NCI-H2029 (cell line): Measurements from ENCODE around the gene CDCP1.
"Not testable (repeated sequence)": the region's sequence is repeated elsewhere in the genome, so short reads cannot be mapped to it uniquely, and the experiment has no call there.

Experiments used
- DNase-seq: peaks from one replicate; lab custom pipeline; 2025; lab: John Stamatoyannopoulos, UW

Gene CDCP1

GRCh38 chr3:45055411-45056143 lies 90.6 kb downstream of the CDCP1 start:
- DNase-seq = no peak

GRCh38 chr3:45055032-45055410 lies 91.2 kb downstream of the CDCP1 start:
- no peak for DNase-seq

DNA sequence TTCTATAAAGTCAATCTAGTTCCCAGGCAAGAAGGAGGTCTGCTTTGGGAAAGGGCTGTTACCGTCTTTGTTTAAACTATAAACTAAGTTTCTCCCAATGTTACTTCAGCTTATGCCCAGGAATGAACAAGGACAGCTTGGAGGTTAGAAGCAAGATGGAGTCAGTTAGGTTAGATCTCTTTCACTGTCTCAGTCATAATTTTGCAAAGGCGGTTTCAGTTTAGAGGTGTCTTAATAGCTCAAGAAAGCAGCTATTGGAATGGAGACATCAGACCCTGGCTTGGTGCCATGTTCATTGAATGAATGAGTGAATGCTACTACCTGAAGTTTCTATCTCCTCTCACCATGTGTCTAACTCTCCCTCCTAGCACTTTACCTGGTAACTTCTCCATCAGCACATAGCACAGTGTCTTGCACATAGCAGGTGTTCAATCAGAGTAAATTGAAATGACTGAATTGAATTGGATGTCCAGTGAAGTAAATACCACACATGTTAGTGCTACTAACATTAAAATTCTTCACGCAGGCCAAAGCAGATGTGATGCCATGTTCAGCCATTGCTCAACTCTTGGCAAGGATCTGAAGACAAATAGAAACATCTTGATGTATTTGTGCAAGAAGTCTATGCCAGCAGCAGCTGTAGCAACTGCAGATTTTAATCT lies 91.9 kb downstream of the CDCP1 start:
- DNase-seq = no peak

- DNase-seq = not testable (repeated sequence)
Observed at GRCh38 chr3:45053805-45054195, 92.4 kb downstream of the CDCP1 start.

GRCh38 chr3:45051685-45052084 lies 94.5 kb downstream of the CDCP1 start:
- DNase-seq = no peak

- DNase-seq = no peak
Observed at GRCh38 chr3:45049807-45050206, 96.4 kb downstream of the CDCP1 start.

DNA sequence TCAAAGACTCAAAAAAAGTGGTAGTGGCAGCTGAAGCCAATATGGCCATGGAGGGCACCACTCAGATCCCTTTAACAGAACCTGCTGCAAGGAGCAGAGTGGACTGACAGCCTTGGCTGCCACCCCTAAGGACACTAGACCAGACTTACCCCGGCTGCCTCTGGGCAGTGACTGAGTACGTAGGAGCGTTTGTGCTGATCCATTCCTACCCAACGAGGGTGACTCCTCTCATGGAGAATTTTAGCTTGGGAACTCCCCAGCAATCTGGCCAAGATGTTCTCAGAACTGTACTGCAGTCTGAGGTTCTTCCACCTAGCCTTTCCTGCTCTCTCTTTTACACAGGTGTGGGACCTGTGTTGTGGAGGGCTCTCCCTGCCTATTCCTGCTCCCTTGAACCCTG lies 97.9 kb downstream of the CDCP1 start:
- DNase-seq = no peak

DNA sequence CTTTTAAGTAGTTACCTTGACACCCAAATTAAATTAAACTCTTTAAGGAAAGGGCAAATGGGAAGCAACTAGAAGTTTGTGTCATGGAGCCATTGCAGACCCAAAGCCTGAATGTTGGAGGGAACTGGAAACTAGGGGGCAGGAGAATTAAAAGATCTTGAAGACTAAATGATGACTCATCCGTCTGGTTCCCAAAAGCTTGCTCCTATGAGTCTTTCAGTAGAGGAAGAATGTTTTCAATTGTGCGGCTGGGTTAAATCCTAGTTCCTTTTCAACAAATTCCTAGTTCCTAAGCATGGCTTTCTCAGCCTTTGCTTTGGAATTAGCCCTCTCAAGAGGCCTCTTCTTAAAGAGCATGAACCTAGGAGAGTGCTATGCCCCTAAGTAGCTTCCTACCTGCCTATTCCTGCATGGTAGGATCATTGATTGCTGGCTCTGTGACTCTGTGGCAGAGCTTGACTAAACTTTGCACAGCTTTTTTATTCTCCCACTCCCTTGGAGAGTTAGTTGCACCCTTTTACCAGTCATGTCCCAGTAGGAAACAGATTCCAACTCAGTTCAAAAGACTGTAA lies 102.4 kb downstream of the CDCP1 start:
- DNase-seq = no peak

GRCh38 chr3:45042162-45042561 lies 104.0 kb downstream of the CDCP1 start:
- no peak for DNase-seq

DNA sequence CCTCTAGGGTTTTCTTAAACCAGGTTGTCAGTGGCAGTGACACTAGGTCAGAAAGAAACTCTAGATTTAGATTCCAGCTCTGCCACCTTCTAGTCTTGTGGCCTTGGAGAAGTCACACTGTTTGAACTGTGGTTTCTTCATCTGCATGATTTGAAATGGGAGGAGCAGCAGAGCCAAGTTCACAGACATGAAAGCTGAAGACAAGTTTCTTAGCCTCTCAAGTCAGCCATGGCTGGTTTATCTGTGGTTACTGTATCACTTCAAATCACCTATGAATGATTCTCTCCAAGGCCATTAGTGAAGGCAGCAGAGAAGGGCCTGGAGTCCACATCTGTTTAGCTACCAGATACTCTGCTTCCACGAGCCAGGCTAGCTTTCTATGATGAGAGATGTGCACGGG lies 104.5 kb downstream of the CDCP1 start:
- DNase-seq = no peak

DNA sequence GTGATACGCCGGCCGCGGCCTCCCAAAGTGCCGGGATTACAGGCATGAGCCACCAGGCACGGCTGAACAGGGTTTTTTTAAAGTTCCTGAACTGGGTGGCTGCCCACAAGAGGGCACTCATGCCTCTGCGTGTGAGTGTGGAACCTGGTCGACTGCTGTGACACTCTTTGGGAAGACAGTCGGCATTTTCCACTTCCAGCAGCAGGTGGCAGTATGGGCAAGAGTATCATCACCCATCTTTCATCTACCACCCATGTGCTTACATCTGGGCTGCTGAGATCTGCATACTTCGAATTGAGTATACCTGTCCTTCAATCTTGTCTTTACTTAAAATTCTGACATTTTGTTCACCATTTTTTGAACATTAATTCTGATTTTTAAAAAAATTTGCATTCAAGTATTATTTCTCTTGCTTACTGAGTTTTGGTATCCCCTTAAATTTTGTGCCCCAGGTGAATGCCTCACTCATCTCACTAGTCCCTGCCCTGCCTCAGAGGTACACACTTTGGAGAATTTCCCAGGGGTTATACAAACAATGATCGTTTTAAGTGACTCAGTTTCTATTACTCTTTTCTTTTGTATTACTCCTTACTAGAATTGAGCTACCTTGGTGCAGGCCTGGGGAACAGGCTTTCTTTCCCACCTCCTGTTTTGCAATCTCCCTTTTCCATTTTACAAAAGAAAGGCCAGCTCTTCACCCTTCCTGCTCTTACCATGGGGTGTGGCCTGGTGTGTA lies 108.3 kb downstream of the CDCP1 start:
- DNase-seq = peak; percentile 91

DNA sequence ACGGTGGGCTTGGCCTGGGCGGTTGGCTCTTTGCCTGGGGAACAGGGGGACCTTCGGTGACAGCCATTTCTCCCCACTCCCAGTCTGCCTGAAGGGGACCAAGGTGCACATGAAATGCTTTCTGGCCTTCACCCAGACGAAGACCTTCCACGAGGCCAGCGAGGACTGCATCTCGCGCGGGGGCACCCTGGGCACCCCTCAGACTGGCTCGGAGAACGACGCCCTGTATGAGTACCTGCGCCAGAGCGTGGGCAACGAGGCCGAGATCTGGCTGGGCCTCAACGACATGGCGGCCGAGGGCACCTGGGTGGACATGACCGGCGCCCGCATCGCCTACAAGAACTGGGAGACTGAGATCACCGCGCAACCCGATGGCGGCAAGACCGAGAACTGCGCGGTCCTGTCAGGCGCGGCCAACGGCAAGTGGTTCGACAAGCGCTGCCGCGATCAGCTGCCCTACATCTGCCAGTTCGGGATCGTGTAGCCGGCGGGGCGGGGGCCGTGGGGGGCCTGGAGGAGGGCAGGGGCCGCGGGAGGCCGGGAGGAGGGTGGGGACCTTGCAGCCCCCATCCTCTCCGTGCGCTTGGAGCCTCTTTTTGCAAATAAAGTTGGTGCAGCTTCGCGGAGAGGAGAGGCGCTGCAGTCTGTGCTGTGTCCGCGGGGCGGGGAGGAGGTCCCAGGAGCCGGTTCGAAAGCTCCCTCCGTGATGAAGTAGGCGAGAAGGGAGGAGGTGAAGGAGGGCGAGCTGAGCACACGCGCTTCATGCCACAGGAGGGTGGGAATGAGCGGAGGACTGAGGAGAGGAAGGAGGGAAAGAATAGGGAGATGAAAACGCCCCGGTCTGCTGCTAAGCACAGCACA lies 110.5 kb downstream of the CDCP1 start:
- no peak for DNase-seq

GRCh38 chr3:45034612-45035252 lies 111.4 kb downstream of the CDCP1 start:
- no peak for DNase-seq

GRCh38 chr3:45033791-45034190 lies 112.4 kb downstream of the CDCP1 start:
- DNase-seq = no peak
